A549 (cell line): Measurements from ENCODE around the gene SETMAR.

Source experiments
- CTCF ChIP-seq: fragments of >200 bp; sonication (Bioruptor Twin); formaldehyde crosslinking; IDR thresholded peaks from 3 replicates; pipeline ENCODE4 v1.5.1; 2016
- KDM1A ChIP-seq: fragments of 200-600 bp; sonication (generic); IDR thresholded peaks from 2 replicates; pipeline ENCODE4 v1.6.1; 2016; ENCODE audit warnings: low read depth, mild to moderate bottlenecking
- MAFK ChIP-seq: fragments of 450-650 bp; IDR thresholded peaks from 2 replicates; pipeline ENCODE4 v1.6.1; 2014; ENCODE audit not compliant: partially characterized antibody

- TF ChIP-seq CTCF (0 out of 3 replicates have a peak, but pooled peaks have one; percentile 10), KDM1A (no peak), MAFK (no peak)
These were observed 31.4 kb downstream of the SETMAR start for GRCh38 chr3:4334548-4334947.
